Measurements from ENCODE around the gene EFR3B. TPM values are rescaled to one million over a fixed set of nuclear protein-coding genes. Genes with fewer than 3 reads are reported as not detected.

EFR3B gene
- total RNA-seq, 1 experiment from 2014 or later = 8.9 TPM

DNA sequence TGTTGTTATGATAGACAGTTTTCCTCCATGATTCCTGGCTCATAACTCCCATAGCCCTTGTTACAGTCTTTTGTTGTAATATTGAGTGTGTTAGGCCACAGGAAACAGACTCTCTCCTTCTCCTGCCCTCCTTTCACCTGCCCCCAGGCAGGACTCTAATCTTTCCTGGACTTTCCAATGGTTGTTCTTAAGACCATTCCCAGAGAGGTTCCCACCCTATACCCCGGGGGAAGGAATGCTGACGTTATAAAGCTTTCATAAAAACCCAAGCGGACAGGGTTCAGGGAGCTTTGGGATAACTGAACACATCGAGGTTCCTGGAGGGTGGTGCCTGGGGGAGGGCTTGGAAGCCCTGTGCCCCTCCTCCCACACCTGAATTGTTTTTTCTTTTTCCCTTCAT, 2.8 kb upstream of the EFR3B start (continued):
- TF ChIP-seq, protein P1, sequence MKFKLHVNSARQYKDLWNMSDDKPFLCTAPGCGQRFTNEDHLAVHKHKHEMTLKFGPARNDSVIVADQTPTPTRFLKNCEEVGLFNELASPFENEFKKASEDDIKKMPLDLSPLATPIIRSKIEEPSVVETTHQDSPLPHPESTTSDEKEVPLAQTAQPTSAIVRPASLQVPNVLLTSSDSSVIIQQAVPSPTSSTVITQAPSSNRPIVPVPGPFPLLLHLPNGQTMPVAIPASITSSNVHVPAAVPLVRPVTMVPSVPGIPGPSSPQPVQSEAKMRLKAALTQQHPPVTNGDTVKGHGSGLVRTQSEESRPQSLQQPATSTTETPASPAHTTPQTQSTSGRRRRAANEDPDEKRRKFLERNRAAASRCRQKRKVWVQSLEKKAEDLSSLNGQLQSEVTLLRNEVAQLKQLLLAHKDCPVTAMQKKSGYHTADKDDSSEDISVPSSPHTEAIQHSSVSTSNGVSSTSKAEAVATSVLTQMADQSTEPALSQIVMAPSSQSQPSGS (CRISPR knock-in tag; IDR thresholded peaks at IDR 0.05; ENCODE audit: borderline replicate concordance, low read depth) = no peak
- TF ChIP-seq ESRRA (CRISPR knock-in tag; IDR thresholded peaks at IDR 0.05; ENCODE audit: borderline replicate concordance) (no peak), PRRX2 (CRISPR knock-in tag; IDR thresholded peaks at IDR 0.05) (no peak), FOXJ3 (CRISPR knock-in tag; IDR thresholded peaks at IDR 0.05; ENCODE audit: borderline replicate concordance) (no peak), CBFB (CRISPR knock-in tag; IDR thresholded peaks at IDR 0.05; ENCODE audit: low read depth) (no peak), TP53 (CRISPR knock-in tag; IDR thresholded peaks at IDR 0.05) (no peak), NFATC4 (CRISPR knock-in tag; IDR thresholded peaks at IDR 0.05) (no peak), MYBL2 (CRISPR knock-in tag; IDR thresholded peaks at IDR 0.05) (no peak), RELA (CRISPR knock-in tag; IDR thresholded peaks at IDR 0.05; ENCODE audit: borderline replicate concordance) (no peak)
- TF ChIP-seq, protein P2, sequence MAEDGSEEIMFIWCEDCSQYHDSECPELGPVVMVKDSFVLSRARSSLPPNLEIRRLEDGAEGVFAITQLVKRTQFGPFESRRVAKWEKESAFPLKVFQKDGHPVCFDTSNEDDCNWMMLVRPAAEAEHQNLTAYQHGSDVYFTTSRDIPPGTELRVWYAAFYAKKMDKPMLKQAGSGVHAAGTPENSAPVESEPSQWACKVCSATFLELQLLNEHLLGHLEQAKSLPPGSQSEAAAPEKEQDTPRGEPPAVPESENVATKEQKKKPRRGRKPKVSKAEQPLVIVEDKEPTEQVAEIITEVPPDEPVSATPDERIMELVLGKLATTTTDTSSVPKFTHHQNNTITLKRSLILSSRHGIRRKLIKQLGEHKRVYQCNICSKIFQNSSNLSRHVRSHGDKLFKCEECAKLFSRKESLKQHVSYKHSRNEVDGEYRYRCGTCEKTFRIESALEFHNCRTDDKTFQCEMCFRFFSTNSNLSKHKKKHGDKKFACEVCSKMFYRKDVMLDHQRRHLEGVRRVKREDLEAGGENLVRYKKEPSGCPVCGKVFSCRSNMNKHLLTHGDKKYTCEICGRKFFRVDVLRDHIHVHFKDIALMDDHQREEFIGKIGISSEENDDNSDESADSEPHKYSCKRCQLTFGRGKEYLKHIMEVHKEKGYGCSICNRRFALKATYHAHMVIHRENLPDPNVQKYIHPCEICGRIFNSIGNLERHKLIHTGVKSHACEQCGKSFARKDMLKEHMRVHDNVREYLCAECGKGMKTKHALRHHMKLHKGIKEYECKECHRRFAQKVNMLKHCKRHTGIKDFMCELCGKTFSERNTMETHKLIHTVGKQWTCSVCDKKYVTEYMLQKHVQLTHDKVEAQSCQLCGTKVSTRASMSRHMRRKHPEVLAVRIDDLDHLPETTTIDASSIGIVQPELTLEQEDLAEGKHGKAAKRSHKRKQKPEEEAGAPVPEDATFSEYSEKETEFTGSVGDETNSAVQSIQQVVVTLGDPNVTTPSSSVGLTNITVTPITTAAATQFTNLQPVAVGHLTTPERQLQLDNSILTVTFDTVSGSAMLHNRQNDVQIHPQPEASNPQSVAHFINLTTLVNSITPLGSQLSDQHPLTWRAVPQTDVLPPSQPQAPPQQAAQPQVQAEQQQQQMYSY (CRISPR knock-in tag; IDR thresholded peaks at IDR 0.05) = no peak
- TF ChIP-seq, protein P3, sequence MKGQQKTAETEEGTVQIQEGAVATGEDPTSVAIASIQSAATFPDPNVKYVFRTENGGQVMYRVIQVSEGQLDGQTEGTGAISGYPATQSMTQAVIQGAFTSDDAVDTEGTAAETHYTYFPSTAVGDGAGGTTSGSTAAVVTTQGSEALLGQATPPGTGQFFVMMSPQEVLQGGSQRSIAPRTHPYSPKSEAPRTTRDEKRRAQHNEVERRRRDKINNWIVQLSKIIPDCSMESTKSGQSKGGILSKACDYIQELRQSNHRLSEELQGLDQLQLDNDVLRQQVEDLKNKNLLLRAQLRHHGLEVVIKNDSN (CRISPR knock-in tag; IDR thresholded peaks at IDR 0.05) = no peak
- TF ChIP-seq, protein P4, sequence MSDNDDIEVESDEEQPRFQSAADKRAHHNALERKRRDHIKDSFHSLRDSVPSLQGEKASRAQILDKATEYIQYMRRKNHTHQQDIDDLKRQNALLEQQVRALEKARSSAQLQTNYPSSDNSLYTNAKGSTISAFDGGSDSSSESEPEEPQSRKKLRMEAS (CRISPR knock-in tag; IDR thresholded peaks at IDR 0.05) = no peak
- TF ChIP-seq, protein P5, sequence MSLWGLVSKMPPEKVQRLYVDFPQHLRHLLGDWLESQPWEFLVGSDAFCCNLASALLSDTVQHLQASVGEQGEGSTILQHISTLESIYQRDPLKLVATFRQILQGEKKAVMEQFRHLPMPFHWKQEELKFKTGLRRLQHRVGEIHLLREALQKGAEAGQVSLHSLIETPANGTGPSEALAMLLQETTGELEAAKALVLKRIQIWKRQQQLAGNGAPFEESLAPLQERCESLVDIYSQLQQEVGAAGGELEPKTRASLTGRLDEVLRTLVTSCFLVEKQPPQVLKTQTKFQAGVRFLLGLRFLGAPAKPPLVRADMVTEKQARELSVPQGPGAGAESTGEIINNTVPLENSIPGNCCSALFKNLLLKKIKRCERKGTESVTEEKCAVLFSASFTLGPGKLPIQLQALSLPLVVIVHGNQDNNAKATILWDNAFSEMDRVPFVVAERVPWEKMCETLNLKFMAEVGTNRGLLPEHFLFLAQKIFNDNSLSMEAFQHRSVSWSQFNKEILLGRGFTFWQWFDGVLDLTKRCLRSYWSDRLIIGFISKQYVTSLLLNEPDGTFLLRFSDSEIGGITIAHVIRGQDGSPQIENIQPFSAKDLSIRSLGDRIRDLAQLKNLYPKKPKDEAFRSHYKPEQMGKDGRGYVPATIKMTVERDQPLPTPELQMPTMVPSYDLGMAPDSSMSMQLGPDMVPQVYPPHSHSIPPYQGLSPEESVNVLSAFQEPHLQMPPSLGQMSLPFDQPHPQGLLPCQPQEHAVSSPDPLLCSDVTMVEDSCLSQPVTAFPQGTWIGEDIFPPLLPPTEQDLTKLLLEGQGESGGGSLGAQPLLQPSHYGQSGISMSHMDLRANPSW (CRISPR knock-in tag; conservative IDR thresholded peaks at IDR 0.05; ENCODE audit: low read depth) = no peak

DNA sequence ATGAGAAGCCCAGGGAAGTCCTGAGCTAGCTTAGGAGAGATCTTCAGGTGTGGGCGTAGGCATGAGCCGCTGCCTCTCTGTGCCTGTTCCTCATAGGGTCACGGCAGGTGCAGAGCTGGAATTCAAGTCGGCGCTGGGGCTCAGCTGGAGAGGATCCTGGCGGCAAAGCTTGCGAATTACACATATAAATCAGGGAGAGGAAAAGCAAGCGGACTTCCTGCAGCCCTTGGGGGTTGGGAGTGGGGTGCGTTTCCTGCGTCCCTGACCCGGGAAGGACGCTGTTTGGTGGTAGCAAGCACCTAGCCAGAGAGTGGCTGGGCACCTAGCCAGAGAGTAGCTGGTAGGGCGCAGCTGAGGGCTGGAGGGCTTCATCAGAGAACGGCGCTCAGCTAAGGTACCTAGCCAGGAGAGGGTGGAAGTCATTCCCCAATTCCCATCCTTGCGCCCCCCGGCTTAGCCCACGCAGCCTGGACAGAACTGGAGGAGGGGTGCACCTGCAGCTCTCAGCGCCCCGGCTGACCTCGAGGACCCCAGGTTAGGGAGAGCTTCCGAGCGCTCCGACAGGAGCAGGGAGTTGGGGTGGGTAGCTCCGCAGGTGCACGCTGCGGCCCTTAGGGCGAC, 459 bp upstream of the EFR3B start:
- peak overlapping the region; percentile 91 for H3K27ac Mint-ChIP-seq
- TF ChIP-seq MYBL2 (CRISPR knock-in tag; IDR thresholded peaks at IDR 0.05) = 0 out of 2 replicates have a peak, but pooled peaks have one; percentile 43
- peak; percentile 81 for TF ChIP-seq ETV6 (CRISPR knock-in tag; IDR thresholded peaks at IDR 0.05)
- TF ChIP-seq SMAD3 (CRISPR knock-in tag; IDR thresholded peaks at IDR 0.05; ENCODE audit: borderline replicate concordance) = 0 out of 2 replicates have a peak, but pooled peaks have one; percentile 37
- peak; percentile 27; the same call in 1 of the 2 replicates for TF ChIP-seq FOXK1 (CRISPR knock-in tag; IDR thresholded peaks at IDR 0.05)
- TF ChIP-seq, protein P6, sequence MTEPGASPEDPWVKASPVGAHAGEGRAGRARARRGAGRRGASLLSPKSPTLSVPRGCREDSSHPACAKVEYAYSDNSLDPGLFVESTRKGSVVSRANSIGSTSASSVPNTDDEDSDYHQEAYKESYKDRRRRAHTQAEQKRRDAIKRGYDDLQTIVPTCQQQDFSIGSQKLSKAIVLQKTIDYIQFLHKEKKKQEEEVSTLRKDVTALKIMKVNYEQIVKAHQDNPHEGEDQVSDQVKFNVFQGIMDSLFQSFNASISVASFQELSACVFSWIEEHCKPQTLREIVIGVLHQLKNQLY (CRISPR knock-in tag; IDR thresholded peaks at IDR 0.05) = no peak
- TF ChIP-seq, protein P7, sequence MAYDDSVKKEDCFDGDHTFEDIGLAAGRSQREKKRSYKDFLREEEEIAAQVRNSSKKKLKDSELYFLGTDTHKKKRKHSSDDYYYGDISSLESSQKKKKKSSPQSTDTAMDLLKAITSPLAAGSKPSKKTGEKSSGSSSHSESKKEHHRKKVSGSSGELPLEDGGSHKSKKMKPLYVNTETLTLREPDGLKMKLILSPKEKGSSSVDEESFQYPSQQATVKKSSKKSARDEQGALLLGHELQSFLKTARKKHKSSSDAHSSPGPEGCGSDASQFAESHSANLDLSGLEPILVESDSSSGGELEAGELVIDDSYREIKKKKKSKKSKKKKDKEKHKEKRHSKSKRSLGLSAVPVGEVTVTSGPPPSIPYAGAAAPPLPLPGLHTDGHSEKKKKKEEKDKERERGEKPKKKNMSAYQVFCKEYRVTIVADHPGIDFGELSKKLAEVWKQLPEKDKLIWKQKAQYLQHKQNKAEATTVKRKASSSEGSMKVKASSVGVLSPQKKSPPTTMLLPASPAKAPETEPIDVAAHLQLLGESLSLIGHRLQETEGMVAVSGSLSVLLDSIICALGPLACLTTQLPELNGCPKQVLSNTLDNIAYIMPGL (CRISPR knock-in tag; IDR thresholded peaks at IDR 0.05) = no peak
- TF ChIP-seq SP1 (CRISPR knock-in tag; conservative IDR thresholded peaks at IDR 0.05) = peak; percentile 67
- ATAC-seq (peak; percentile 50), DNase-seq (ENCODE audit: low spot score) (peak; percentile 81)
- H3K27me3 Mint-ChIP-seq (ENCODE audit: low read depth) = peaks cover 44% of the 10 kb centered on the region
- peak overlapping the region; percentile 86 for H3K4me3 Mint-ChIP-seq
- H3K4me1 Mint-ChIP-seq = peaks cover 32% of the 10 kb centered on the region
- no peaks in the 10 kb centered on the region for H3K36me3 Mint-ChIP-seq
- no peaks in the 10 kb centered on the region for H3K9me3 Mint-ChIP-seq
- ChIA-PET CTCF (interaction anchor here (0.5 to 2.7 kb wide), 39 partner anchors 9 to 657 kb away, joined by 3 to 31 read pairs (median 4); no protein-coding TSS in a partner anchor), POLR2A (interaction anchor here (0.6 to 1.1 kb wide), 5 partner anchors 9 to 335 kb away, joined by 3 to 10 read pairs (median 5); no protein-coding TSS in a partner anchor)

Measured in WTC11 (cell line).